ENCODE data around the gene BNIP5.
"Not testable (repeated sequence)": the region's sequence is repeated elsewhere in the genome, so short reads cannot be mapped to it uniquely, and the experiment has no call there.

BNIP5 gene

DNA sequence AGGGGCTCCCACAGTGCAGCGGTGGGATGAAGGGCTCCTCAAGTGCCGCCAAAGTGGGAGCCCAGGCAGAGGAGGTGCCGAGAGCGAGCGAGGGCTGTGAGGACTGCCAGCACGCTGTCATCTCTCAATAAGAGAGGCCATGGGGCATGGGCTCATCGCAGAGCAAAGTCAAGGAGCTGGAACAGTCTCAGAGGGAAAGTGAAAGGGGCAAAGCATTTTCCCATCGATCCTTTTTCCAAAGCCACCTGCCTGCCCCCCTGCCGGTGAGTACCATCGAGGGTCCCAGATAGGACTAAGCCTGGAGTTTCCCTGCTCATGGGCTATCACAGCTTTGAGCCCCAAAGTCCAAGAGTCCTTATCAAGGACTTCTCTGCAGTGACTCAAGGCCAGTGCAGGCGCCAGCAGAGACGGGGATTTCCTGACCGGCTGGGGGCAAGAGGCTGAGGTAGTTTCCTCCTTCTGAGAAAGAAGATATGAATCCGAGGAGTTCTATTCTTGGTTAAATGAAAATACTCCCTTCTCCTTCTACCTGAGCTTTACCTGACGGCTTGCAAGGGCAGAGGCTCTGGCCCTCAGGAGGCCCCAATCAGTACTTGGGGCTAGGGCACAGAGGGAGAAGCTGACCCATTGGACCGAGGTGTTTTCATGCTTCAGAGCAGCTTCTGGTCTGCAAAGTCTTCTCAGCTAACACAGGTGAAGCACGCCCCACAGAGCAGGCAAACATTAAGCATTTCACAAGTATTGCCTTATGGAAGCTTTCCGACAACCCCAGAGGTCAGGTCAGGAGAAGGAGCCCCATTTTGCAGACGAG, 28.2 kb upstream of the BNIP5 start:
- no peak for DNase-seq (ENCODE audit: low read depth)

GRCh38 chr6:36364061-36364635, 27.5 kb upstream of the BNIP5 start:
- not testable (repeated sequence) for DNase-seq (ENCODE audit: low read depth)

- DNase-seq (ENCODE audit: low read depth) = not testable (repeated sequence)
These were observed 26.7 kb upstream of the BNIP5 start for GRCh38 chr6:36363371-36363752.

- DNase-seq (ENCODE audit: low read depth) = no peak
These were observed 26.1 kb upstream of the BNIP5 start for GRCh38 chr6:36362551-36363370.

DNA sequence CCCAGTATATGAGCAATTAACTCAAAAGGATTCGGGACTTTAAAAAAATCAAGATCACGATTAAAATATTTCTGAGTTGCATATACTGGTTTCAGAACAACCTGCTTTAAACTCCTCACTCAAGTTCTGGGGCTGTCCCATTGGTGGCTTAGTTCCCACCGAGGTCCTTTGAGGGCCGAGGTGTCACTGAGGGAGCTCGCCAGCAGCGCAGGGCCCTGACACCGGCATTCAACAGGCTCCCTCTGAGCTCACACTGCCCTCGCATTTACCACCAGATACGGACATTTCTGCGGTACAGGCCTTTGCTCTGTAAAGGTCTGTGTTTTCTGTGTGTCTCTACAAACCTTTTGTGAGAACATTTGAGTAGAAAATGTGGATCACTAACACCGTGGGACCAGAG, 24.4 kb upstream of the BNIP5 start:
- no peak for DNase-seq (ENCODE audit: low read depth)

- DNase-seq (ENCODE audit: low read depth) = peak; percentile 33
These were observed 23.8 kb upstream of the BNIP5 start for GRCh38 chr6:36360241-36361054.

DNA sequence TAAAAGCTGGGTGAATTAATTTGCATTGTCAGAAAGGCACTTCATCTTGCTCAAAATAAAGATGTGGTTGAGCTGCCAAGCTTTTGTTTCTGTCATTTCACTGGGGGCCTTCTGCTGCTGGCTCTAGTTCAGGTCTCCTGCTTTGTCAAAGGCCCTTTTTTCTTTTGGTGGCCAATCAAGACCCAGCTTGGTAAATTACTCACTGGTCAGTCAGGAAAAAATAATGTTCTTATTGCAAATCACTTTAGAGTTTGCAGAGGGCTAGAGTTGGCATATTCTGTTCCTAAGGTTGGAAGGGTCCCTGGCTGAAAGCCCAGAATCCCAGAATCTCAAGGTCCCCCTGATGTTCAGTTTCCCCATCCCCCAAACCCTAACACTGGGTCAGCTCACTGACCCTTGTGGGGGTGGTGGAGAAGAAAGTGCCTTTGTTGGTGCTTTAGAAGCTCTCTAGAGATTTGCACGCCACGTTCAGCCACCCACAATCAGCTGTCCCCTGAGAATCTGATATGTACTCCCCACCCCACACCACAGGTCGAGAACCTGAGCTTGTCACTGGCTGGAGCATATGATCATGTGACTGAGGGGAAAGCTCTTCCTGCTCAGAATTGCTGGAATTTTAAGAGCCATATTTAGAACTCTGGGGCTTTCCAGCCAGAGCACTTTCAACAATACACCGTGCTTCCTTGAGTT, 21.7 kb upstream of the BNIP5 start:
- DNase-seq (ENCODE audit: low read depth) = no peak

DNA sequence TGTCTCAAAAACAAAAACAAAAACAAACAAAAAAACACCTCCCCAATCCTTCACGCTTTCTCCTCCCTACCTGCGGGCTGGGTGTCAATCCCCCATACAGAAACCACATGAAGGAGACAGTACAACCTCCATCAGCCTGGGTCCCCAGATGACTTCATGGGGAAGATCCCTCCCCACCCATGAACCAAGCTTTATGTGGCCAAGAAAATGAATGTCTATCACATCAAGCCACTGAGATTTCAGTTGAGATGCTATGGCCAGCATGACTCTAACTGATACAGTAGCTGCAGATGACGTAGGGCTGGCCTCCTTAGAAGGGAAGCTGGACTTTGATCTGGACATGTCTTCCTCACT, 21.2 kb upstream of the BNIP5 start:
- no peak for DNase-seq (ENCODE audit: low read depth)

GRCh38 chr6:36355819-36356218, 19.1 kb upstream of the BNIP5 start:
- no peak for DNase-seq (ENCODE audit: low read depth)

DNA sequence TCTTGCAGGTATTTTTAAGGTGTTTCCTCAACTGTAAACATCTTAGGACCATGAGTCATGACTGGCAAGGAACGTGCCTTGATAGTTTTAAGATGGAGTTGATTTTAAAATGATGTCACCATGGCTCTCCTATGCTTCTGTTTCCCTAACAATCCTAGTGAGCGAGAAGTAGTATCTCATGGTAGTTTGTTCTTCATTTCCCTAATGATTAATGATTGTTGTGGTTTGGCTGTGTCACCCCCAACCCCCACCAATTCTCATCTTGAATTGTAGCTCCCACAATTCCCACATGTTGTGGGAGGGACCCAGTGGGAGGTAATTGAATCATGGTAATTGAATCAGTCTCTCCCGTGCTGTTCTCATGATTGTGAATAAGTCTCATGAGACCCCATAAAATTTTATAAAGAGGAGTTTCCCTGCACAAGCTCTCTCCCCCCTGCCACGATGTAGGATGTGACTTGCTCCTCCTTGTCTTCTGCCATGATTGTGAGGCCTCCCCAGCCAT, 16.8 kb upstream of the BNIP5 start:
- DNase-seq (ENCODE audit: low read depth) = no peak

- no peak for DNase-seq (ENCODE audit: low read depth)
These were observed 15.9 kb upstream of the BNIP5 start for GRCh38 chr6:36352477-36353157.

DNA sequence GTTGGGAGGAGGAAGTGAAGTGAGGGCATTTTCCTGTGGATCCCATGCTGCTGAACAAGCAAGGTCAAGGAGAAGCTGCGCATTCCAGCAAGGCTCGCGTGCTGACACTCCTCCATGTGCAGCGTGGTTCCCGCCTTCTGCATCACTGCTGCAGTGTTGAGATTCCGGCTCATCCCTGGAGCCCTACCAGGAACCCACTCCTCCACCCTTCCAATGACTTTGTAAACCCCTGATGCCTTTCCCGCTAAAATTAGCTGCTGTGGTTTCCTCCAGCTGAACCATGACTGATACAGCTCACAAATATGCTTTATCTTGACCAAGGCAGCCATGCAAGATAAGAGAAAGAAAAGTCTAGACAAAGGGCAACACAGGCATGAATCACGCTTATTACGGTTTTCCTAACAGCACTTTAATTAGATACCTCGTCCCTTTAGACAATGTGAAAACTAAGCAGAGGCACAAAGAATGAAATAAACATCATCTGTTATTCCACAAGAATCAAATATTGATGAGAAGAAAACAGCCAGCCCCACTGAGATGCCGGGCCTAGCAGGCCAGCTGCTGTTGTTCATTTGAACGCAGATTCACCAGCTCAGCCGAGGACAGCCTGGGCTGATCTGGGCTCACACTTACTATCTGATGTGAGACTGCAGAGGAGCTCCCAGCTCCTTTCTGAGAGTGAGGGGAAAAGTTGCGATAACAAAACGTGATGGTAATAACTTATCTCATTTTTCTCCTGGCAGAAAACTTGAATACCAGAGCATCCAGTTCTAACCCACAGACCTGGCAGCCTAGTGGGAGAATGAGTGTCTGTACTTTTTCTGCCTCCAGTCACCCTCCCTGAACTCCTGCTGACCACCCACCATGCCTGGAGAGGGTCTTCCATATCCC, 14.2 kb upstream of the BNIP5 start:
- DNase-seq (ENCODE audit: low read depth) = no peak

GRCh38 chr6:36350082-36350481, 13.4 kb upstream of the BNIP5 start:
- DNase-seq (ENCODE audit: low read depth) = no peak

DNA sequence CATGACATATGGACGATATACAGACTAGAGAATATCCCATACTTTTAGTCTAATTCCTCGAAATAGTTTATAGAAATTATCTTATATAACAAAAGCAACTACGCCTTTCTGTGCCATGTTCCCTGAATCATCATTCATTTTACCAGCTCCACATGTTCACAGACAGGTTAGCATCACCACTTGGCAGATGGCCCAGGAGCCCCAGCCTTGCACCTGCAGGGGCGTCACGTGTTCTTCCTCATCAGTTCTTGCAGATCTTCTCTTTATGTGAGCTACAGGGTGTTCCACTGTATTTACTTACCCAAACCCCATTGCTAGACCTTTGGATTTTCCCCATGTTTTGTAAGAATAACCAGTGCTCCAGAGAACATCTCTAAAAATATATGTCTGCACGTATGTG, 12.6 kb upstream of the BNIP5 start:
- DNase-seq (ENCODE audit: low read depth) = no peak

DNA sequence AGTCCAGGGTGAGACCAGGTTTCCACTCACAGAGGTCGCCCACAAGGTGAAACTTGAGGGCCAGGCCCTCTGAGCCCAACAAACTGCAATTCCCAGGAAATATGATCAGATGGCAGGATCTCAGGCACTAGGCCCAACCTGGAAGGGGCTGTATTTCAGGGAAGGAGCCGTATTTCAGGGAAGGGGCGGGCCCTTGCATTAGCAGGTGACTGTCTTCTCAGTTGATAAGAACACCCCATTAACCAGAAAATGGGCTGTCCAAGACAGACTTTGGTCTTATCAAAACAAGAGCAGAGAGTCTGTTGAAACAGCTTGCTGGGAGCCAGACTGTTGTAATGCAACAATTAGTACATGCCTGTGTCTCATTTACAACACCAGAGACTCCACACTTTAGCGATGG, 10.9 kb upstream of the BNIP5 start:
- no peak for DNase-seq (ENCODE audit: low read depth)

DNA sequence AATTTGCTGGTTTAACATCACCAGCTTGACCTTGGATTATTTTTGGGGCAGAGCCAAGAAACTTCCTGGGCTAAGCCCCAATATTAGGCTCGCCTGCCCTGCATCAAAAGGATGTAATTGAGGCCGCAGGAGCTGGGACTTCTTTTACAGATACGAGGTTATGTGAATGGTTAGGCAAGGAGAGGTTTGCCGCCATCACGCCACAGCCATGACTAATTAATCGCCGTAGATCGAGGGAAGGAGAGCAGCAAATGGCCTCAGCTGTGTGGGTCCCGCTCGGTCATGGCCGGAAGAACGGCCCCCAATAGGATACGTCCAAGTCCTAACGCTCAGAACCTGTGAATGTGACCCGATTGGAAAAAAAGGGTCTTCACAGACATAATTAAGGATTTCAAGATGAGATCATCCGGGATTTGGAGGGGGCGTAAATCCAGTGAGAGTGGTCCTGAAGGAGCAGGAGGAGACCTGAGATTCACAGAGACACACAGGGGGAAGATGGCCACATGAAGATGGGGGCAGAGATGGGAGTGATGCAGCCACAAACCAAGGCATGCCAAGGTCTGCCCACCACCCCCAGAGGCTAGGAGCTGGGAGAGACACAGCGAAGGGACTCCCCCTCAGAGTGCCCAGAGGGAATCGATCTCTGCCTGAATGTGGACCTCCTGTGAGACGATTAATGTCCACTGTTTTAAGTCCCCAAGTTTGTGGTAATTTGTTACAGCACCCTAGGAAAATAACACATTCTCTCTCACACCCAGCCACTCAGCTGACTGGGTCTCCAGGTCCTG, 10.0 kb upstream of the BNIP5 start:
- DNase-seq (ENCODE audit: low read depth) = no peak

- no peak for DNase-seq (ENCODE audit: low read depth)
These were observed 9.2 kb upstream of the BNIP5 start for GRCh38 chr6:36345681-36346466.

DNA sequence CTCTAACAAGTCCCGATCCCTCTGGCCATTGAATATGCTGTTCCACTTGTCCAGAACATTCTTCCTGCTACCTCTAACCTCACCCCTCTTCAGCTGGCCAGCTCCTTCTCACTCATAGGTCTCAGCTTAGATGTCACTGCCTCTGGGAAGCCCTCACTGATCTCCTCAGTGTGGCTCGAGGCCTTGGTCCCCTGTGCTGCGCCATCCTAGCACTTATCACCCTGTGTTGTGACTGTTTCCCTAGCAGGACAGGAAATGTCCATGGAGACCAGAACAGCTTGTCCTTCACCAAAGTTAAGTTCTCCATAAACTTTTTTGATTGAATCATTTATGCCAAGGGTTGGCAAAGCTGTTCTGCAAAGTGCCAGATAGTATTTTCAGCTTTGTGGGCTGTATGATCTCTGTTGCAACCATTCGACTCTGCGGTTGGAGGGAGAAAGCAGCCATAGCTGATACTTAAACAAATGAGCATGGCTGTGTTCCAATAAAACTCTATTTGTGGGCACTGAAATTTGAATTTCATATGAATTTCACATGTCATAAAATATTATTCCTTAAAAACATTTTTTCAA, 6.5 kb upstream of the BNIP5 start:
- no peak for DNase-seq (ENCODE audit: low read depth)
